ENCODE measurements around the gene TMEM132D.
A peak's percentile ranks its signal among the peaks of the same experiment; 100 is the strongest.
"Not testable (repeated sequence)": the region's sequence is repeated elsewhere in the genome, so short reads cannot be mapped to it uniquely, and the experiment has no call there.

TMEM132D gene

GRCh38 chr12:129903956-129904829 lies at the start of gene TMEM132D:
Gene TMEM132D (minus strand): TSS chr12:129904025.
- DNase-seq, result no peak

DNA sequence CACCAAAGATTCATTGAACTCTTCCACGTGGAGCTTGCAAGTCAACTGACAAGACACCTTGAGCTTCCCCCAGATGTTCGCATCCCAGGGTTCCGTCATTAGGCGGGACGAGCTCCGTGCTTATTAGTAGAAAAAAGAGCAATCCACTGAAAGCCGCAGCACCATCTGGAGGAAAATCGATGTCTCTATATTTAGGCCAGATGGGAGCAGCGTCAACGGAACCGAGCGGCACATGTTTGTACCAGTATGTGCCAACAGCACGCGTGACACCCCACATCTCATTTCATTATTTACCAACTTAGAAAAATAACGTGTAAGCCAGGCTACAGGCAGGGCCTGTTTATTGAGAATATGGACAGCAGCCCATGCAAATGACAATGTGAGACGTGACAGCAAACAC lies 45.8 kb upstream of the TMEM132D start:
- DNase-seq, result no peak

DNA sequence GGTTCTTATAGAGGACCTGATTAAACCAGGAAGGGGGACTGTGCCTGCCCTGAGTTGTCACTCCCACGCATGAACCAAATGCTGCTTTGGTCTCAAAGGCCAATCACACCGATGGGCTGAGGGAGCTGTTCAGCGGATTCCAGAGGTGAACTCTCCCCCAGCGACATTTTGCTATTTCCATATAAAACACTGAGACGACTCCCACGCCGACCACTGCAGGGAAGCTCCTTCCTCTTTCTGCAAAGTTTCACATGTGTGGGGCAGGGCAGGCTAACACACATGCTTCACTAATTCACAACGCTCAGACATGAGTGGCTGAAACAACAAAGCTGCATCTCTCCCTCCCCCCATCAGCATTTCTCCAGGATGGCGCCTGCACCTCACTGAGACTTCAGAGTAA lies 37.8 kb upstream of the TMEM132D start:
- DNase-seq, result no peak

GRCh38 chr12:129938089-129938488 lies 34.3 kb upstream of the TMEM132D start:
- DNase-seq, result no peak

- DNase-seq, result no peak
Measured at GRCh38 chr12:129937426-129937825, 33.6 kb upstream of the TMEM132D start.

GRCh38 chr12:129928643-129929042 lies 24.8 kb upstream of the TMEM132D start:
- DNase-seq, result no peak

DNA sequence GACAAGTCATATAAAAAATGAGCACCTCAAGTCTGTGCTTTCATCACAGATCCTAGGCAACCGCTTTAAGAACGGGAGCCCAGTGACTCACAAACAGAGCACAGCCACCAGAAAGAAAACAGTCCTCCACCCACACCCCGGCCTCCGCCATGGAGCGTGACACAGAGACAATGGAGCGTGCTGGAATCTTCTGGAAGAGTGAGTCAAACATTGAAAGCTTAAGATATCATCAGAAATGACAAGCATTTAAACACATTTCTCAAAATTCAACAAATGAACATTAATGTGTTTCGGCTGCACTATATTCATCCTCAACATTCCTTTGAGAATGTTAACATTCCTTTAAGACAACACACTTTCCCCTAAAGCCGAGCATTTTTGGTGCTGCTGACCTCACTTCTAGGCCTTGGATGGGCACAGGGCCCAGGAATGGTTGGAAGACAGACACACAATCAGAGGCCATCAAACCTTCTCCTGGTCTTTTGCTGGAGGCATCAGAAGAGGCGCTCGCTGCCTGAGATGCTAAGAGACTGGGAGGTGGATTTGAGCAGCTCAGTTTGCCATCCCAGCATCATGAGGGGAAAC lies 23.6 kb upstream of the TMEM132D start:
- no peak for DNase-seq

GRCh38 chr12:129911428-129912049 lies 7.7 kb upstream of the TMEM132D start:
- DNase-seq, result peak; percentile 64 to 69

DNA sequence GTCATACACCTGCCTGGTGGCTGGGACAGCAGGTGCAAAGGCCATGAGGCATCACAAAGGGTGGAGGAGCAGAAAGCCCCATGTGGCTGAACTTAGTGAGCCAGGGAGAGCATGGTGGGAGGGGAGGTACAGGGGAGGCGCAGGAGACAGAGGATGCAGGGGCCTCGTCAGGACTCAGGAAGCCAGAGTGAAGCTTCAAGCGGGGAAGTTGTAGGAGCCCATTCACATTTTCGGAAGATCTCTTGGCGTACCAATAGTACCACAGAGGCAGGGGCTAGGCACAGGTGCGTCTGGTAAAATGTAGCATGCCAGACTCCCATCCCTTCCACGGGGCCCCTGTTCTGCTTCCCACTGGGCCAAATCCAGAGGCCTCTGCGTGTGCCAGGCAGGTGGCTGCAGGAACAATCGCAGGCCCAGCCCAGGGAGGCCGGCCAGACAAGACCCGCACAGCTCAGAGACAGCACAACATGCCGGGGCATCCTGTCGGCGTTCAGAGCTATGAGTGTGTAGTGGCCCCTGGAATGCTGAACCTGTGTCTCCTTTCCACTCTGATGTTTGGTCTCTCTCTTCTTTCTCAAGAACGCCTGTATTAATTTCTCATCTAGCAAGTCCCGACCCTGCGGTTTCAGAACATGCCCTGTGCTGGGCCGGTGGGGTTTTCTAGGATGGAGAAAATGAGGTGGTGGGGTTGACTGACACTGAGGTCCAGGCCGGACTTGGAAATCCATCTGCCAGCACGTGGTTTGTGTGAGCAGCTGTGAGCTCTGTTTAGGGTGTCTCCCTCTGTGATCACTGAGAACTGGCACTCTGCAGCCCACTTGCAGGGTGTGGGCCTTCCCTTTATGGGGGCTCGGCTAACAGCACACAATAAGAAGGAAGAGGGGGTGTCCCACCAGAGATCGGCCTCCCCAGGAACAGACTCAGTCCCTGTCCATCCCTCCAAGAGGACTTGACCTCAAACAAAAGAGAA lies 5.5 kb upstream of the TMEM132D start:
- no peak for DNase-seq

DNA sequence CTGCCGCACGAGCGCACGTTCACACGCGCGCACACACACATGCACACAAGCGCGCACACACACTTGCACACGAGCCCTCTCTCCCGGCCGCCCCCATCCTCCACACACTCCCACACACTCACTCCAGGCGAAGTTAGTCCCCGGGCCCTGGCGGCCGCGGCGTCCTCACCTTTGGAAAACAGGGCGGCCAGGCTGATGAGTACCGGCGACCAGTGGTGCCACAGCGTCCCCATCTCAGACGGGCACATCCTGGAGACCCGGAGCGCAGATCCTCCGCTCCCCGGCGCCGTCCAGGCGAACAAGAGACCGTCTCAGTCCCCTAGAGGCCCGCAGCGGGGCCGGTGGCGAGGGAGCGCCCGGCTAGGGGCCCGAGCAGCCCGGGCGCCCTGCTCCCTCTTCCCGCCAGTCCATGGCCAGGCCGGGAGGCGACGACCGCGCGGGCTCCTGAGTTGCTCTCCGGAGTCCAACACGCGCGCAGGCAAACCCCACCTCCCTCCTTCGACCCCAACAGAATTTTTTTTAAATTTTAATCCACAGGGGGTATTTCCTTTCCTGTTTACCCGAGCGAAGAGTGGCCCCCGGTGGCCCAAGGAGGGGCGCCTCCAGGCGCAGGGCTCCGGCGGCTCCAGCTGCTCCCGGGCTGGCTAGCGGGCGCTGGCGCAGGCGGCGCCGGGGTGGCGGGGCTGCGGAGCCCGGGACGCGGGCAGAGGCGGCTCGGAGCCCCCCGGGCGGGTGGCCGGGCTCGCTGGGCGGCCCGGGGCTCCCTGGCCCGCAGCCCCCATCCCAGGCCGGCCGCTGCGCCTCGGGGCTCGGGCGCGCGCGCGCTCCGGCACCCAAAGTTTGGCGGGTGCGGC lies 506 bp downstream of the TMEM132D start:
- no peak for DNase-seq

GRCh38 chr12:129902371-129903091 lies 1.3 kb downstream of the TMEM132D start:
- no peak for DNase-seq

GRCh38 chr12:129901254-129901653 lies 2.6 kb downstream of the TMEM132D start:
- DNase-seq, result no peak

GRCh38 chr12:129900306-129900705 lies 3.5 kb downstream of the TMEM132D start:
- DNase-seq, result no peak

- not testable (repeated sequence) for DNase-seq
Measured at GRCh38 chr12:129899045-129899444, 4.8 kb downstream of the TMEM132D start.

DNA sequence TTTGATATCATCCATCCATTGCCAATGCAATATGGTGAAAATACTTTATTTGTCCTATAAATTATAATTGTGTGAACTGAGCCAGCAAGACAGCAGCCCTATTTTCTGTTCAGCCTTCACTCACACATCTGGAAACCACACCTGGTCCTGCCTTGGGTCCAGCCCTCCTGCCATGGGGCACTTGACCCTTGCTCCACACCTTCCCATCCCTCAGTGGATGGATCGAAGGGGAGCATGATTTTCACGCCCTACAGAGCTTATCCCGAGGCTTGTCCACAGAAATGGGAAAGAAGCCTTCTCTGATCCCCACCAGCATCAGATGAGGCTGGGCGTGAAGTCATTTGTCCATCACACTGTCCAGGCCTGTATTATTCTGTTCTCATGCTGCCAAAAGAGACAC lies 10.1 kb downstream of the TMEM132D start:
- DNase-seq, result no peak

DNA sequence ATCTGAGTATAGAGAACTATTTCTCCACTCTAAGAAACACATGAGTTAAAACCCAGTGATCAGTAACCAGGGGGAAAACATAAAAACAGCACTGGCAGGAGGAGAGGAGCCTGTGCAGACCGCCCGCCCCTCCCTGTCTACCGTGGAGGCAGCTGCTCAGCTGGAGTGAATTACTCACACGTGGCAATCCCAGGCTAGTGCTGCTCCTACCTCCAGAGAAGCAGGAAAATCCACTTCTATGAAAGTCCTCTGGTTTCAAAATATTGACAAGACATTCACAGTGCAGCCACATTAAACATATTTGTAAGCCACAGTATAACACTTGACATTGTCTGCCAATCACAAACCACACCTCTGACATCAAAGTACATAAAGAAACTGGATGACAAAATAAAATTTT lies 16.7 kb downstream of the TMEM132D start:
- peak; percentile 6 to 8 for DNase-seq

DNA sequence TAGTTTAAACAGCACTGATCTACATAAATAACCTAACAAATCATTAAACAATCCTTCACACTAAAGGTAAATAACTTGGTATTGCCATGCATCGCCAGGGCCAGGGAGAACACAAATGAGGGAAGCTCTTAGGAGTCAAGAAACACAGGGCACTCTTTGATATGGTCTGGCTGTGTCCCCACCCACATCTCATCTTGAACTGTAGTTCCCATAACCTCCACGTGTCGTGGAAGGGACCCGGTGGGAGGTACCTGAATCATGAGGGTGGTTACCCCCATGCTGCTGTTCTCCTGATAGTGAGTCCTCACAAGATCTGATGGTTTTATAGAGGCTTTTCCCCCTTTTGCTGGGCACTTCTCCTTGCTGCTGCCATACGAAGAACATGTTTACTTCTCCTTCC lies 17.3 kb downstream of the TMEM132D start:
- no peak for DNase-seq

DNA sequence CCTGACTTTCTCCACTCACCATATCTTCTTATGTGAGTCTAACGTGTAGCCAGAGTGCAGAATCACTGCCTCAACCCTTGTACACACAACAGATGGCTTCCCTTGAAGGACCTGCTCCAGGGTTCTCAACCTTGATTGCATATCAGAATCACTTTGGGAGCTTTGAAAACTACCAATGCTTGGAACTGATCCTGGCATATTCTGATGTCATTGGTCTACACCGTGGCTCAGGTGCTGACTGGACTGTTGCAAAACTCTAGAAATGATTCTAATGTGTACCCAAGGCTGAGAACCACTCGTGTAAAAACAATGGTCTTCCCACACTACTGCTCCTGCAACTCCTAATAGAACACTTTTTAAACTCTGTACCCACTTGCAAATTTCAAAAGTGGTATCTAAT lies 18.5 kb downstream of the TMEM132D start:
- DNase-seq, result no peak

DNA sequence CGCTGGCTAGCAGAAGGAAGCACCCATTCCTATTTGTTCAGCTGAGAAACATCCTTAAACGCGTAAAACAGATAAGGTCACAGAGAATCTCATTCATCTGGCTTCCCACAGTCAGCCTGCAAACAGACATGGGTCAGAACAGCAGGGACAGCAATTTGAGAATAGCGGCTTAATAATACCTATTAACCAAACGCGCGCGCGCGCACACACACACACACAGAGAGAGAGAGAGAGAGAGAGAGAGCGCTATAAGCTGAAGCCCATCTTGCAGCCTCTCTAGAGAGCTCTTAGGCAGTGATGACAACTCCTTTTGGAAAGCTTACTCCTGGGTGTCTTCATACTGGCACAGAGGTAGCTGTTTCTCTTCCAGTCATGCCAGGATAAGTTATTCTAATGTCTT lies 26.4 kb downstream of the TMEM132D start:
- no peak for DNase-seq

DNA sequence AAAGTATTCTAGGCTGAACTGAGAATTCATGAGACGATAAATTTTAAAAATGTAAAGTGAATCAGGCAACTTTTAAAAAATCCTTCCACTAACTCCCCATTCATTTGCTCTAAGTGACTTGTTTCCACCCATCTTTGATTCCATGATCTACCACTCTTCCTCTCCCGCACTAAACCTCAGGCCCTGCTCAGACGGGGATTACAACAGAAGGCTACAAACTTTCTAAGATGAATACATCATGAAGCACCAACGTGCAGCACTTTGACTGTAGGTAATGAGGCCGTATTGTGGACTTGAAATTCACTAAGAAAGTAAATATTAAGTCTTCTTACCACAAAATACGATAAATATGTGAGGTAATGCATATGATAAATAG lies 30.0 kb downstream of the TMEM132D start:
- no peak for DNase-seq
